GM21360 (cell line): Measurements from ENCODE around the gene PRSS38.
A peak's percentile ranks its signal among the peaks of the same experiment; 100 is the strongest.

Source experiments
- ATAC-seq: cut with Tn5 transposase; IDR thresholded peaks from one replicate; pipeline ENCODE4 v1.9.1; 2021; ENCODE audit warnings: mild to moderate bottlenecking, moderate library complexity; ENCODE audit not compliant: unreplicated experiment

PRSS38 gene

GRCh38 chr1:227778401-227778947, 37.0 kb upstream of the PRSS38 start:
- ATAC-seq = no peak

- ATAC-seq = no peak
Measured at GRCh38 chr1:227779021-227779441, 36.4 kb upstream of the PRSS38 start.

- ATAC-seq = no peak
Measured at GRCh38 chr1:227779685-227780084, 35.8 kb upstream of the PRSS38 start.

GRCh38 chr1:227780101-227781044, 35.1 kb upstream of the PRSS38 start:
- no peak for ATAC-seq

- no peak for ATAC-seq
Measured at GRCh38 chr1:227781314-227781930, 34.1 kb upstream of the PRSS38 start.

- ATAC-seq = no peak
Measured at GRCh38 chr1:227782226-227782625, 33.2 kb upstream of the PRSS38 start.

- no peak for ATAC-seq
Measured at GRCh38 chr1:227785094-227785804, 30.2 kb upstream of the PRSS38 start.

- no peak for ATAC-seq
Measured at GRCh38 chr1:227785805-227786671, 29.4 kb upstream of the PRSS38 start.

GRCh38 chr1:227786673-227787512, 28.6 kb upstream of the PRSS38 start:
- ATAC-seq = no peak

- ATAC-seq = peak; percentile 91
Measured at GRCh38 chr1:227787513-227788270, 27.8 kb upstream of the PRSS38 start.

- ATAC-seq = peak; percentile 52
Measured at GRCh38 chr1:227788271-227789083, 27.0 kb upstream of the PRSS38 start.

GRCh38 chr1:227789084-227790033, 26.1 kb upstream of the PRSS38 start:
- ATAC-seq = no peak

- ATAC-seq = no peak
Measured at GRCh38 chr1:227790034-227790400, 25.5 kb upstream of the PRSS38 start.

- no peak for ATAC-seq
Measured at GRCh38 chr1:227790868-227791267, 24.6 kb upstream of the PRSS38 start.

GRCh38 chr1:227791425-227792143, 23.9 kb upstream of the PRSS38 start:
- no peak for ATAC-seq
